IgD-negative memory B cell (primary cell): Measurements from ENCODE around the gene ZBTB4. TPM values are rescaled to one million over a fixed set of nuclear protein-coding genes. Genes with fewer than 3 reads are reported as not detected.

Experiments used
- H3K27ac Mint-ChIP-seq, 3 donors: one replicate each; pipeline ENCODE4 v1.8.0; 2020 to 2022; ENCODE audit warnings: mild to moderate bottlenecking in 3 of 3, mixed read lengths in 3 of 3, moderate library complexity in 1 of 3
- H3K27me3 Mint-ChIP-seq: one replicate; pipeline ENCODE4 v1.8.0; 2021; ENCODE audit warnings: mixed read lengths
- H3K36me3 Mint-ChIP-seq: one replicate; pipeline ENCODE4 v1.8.0; 2020; ENCODE audit warnings: mild to moderate bottlenecking, mixed read lengths
- H3K4me1 Mint-ChIP-seq, 3 donors: one replicate each; pipeline ENCODE4 v1.8.0; 2020 to 2022; ENCODE audit warnings: mixed read lengths in 3 of 3, mild to moderate bottlenecking in 1 of 3
- H3K4me3 Mint-ChIP-seq, 4 donors: one replicate each; pipeline ENCODE4 v1.8.0; 2020 to 2022; ENCODE audit warnings: mild to moderate bottlenecking in 4 of 4, mixed read lengths in 4 of 4, moderate library complexity in 3 of 4
- H3K9me3 Mint-ChIP-seq, 3 donors: one replicate each; pipeline ENCODE4 v1.8.0; 2020 to 2021; ENCODE audit warnings: mixed read lengths in 3 of 3, mild to moderate bottlenecking in 1 of 3
- polyA plus RNA-seq: library from polyadenylated mRNA; unstranded; fragments of 300-500 nt; fragmentation: Illumina TruSeq; gene quantifications from one replicate; pipeline ENCODE4 v1.2.3, GENCODE V29; 2021

Gene ZBTB4, protein sequence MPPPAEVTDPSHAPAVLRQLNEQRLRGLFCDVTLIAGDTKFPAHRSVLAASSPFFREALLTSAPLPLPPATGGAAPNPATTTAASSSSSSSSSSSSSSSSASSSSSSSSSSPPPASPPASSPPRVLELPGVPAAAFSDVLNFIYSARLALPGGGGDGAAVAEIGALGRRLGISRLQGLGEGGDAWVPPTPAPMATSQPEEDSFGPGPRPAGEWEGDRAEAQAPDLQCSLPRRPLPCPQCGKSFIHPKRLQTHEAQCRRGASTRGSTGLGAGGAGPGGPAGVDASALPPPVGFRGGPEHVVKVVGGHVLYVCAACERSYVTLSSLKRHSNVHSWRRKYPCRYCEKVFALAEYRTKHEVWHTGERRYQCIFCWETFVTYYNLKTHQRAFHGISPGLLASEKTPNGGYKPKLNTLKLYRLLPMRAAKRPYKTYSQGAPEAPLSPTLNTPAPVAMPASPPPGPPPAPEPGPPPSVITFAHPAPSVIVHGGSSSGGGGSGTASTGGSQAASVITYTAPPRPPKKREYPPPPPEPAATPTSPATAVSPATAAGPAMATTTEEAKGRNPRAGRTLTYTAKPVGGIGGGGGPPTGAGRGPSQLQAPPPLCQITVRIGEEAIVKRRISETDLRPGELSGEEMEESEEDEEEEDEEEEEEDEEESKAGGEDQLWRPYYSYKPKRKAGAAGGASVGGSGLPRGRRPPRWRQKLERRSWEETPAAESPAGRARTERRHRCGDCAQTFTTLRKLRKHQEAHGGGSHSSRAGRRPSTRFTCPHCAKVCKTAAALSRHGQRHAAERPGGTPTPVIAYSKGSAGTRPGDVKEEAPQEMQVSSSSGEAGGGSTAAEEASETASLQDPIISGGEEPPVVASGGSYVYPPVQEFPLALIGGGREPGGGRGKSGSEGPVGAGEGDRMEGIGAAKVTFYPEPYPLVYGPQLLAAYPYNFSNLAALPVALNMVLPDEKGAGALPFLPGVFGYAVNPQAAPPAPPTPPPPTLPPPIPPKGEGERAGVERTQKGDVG
- polyA plus RNA-seq: 15.9 TPM

DNA sequence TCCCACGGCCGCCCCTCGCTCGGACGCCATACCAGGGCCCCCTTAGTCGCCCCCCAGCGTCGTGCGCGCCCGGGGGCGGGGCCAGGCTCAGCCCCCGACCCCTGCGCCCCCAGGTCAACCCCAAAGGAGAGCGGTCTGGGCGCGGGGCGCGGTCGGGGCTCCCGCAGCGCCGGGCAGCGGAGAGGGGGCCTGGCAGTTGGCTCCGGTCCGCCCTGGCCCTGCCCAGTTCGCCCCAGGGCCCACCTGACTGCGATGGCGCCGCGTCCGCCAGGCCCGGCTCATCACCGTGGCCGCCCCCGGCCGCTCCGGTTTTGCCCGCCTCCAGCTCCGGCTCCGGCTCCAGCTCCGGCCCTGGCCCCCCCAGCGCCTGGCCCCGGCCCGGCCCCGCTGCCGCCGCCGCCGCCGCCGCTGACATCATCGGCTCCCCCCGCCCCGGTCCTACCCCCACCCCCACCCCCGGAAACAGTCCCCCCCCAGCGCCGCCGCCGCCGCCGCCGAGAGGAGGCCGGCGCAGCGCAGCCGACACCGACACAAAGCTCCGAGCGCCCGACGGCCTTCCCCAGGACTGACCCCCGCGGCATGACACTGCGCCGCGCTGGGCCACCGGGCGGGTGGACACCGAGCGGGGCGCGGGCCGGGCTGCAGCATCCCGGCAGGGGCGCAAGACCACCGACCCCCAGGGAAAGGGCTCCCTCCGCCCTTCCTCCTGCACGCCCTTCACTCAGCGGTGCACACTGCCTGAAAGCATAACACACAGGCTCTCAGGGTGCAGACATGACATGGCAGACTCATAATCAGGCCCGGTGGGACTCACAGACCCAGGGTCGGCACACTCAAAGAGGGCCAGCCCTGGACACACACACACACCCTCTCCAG lies at the start of gene ZBTB4:
Gene ZBTB4, minus strand, starts transcription at position 419 of the 876 bp plus-strand sequence. CDS start 12,830 bp downstream, outside the sequence.
- peak within 1 kb of the TSS; percentile 89 to 98 (median 96) for H3K4me3 Mint-ChIP-seq
- no peaks in the 10 kb centered on the region for H3K36me3 Mint-ChIP-seq
- no peaks in the 10 kb centered on the region for H3K27me3 Mint-ChIP-seq
- H3K9me3 Mint-ChIP-seq: no peaks in the 10 kb centered on the region
- peak within 1 kb of the TSS; percentile 96 to 99 (median 98) for H3K27ac Mint-ChIP-seq
- peaks cover 33 to 40% (median 35%) of the 10 kb centered on the region in 3 donors for H3K4me1 Mint-ChIP-seq

DNA sequence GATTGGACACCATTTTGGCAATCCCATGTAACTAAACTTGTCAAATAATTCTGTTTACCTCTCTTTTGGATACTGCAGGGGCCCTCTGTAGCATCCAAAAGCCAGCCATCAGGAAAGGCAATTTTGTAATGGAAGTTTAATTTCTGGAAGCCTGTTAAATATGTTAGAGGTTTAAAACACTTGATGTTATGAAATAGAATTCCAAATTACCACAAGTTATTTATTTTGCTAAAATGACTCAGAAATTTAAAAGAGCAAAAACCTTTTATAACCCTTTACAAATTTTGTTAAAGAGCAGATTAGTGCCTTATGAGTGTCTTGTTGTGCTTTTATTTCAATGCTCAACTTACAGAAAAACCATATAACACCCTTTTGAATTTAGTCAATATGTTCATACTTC lies 49.4 kb upstream of the ZBTB4 start:
- H3K27ac Mint-ChIP-seq: no peak overlapping the region
- no peak overlapping the region for H3K4me3 Mint-ChIP-seq
- peaks cover 0 to 15% (median 4%) of the 10 kb centered on the region in 3 donors for H3K9me3 Mint-ChIP-seq
- no peaks in the 10 kb centered on the region for H3K36me3 Mint-ChIP-seq
- H3K27me3 Mint-ChIP-seq: no peaks in the 10 kb centered on the region
- peaks cover 0 to 1% (median 0%) of the 10 kb centered on the region in 3 donors for H3K4me1 Mint-ChIP-seq

DNA sequence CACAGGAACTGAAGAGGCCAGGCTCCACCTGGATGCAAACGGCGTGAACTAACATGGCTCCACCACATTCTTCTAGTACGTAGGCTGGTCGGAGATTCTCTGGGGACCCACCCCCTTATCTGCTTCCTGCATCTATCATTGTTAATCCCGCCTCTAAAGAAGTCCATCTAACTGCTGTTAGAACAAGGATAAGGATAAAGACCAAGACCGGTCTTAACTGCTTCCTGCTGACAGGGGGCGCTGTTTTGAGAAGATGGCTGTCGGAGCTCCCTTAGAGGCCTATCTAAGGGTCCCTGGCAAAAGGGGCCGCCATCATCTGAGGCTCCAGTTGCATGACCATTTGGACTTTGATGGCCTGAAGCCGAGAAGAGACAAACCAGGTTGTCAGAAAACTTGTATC lies 43.6 kb upstream of the ZBTB4 start:
- no peaks in the 10 kb centered on the region for H3K27me3 Mint-ChIP-seq
- H3K36me3 Mint-ChIP-seq: peaks cover 2% of the 10 kb centered on the region
- peak overlapping the region in 2 of 4 donors; percentile 50 to 57 for H3K4me3 Mint-ChIP-seq
- H3K4me1 Mint-ChIP-seq: no peaks in the 10 kb centered on the region
- peak overlapping the region in 1 of 3 donors; percentile 53 for H3K27ac Mint-ChIP-seq
- peaks cover 0 to 5% (median 0%) of the 10 kb centered on the region in 3 donors for H3K9me3 Mint-ChIP-seq

DNA sequence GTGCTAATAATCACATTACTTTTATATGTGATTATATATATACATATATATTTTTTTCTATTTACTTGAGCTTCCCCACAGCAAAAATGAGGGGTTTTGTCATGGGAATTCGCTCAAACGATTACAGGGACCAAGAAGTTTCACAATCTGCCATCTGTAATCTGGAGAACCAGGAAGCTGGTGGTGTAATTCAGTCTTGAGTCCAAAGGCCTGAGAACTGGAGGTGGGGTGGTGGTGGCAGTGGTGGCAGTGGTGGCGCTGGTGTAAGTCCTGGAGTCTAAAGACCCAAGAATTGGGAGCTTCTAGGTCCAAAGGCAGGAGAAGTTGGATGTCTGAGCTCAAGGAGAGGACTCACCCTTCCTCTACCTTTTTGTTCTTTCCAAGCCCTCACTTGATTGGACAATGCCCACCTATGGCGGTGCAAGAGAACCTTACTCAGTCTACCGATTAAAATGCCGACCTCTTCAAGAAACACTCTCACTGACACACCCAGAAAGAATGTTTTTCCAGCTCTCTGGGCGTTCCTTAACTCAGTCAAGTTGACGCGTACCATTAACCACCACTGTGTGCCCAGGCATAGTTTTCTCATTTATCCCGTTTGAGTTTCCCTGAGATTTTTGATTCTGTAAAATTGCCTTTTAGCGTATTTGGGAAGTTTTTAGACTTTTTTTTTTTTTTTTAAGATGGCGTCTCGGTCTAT lies 36.6 kb upstream of the ZBTB4 start:
- Mint-ChIP-seq H3K4me1 (no peaks in the 10 kb centered on the region), H3K27me3 (no peaks in the 10 kb centered on the region), H3K27ac (no peak overlapping the region)

DNA sequence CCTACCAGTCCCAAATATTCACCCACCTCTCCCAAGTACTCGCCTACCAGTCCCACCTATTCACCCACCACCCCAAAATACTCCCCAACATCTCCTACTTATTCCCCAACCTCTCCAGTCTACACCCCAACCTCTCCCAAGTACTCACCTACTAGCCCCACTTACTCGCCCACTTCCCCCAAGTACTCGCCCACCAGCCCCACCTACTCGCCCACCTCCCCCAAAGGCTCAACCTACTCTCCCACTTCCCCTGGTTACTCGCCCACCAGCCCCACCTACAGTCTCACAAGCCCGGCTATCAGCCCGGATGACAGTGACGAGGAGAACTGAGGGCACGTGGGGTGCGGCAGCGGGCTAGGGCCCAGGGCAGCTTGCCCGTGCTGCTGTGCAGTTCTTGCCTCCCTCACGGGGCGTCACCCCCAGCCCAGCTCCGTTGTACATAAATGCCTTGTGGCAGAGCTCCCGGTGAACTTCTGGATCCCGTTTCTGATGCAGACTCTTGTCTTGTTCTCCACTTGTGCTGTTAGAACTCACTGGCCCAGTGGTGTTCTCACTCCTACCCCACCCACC lies 34.5 kb upstream of the ZBTB4 start:
- Mint-ChIP-seq H3K27ac (no peak overlapping the region), H3K4me1 (no peaks in the 10 kb centered on the region), H3K36me3 (peaks cover 3% of the 10 kb centered on the region), H3K4me3 (no peak overlapping the region), H3K9me3 (no peaks in the 10 kb centered on the region), H3K27me3 (no peaks in the 10 kb centered on the region)

More for the DNA sequence above, 36.6 kb upstream of the ZBTB4 start:
- Mint-ChIP-seq H3K9me3 (no peaks in the 10 kb centered on the region), H3K4me3 (no peak overlapping the region), H3K36me3 (peaks cover 2% of the 10 kb centered on the region)

DNA sequence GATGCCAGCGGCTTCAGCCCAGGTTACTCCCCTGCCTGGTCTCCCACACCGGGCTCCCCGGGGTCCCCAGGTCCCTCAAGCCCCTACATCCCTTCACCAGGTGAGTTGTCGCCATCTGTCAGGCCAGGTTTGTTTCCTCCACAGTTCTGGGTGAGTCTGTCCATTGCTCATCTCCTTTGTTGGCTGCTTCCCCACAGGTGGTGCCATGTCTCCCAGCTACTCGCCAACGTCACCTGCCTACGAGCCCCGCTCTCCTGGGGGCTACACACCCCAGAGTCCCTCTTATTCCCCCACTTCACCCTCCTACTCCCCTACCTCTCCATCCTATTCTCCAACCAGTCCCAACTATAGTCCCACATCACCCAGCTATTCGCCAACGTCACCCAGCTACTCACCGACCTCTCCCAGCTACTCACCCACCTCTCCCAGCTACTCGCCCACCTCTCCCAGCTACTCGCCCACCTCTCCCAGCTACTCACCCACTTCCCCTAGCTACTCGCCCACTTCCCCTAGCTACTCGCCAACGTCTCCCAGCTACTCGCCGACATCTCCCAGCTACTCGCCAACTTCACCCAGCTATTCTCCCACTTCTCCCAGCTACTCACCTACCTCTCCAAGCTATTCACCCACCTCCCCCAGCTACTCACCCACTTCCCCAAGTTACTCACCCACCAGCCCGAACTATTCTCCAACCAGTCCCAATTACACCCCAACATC lies 33.6 kb upstream of the ZBTB4 start:
- no peaks in the 10 kb centered on the region for H3K4me1 Mint-ChIP-seq
- peak overlapping the region in 1 of 4 donors; percentile 33 for H3K4me3 Mint-ChIP-seq
- no peak overlapping the region for H3K27ac Mint-ChIP-seq
- no peaks in the 10 kb centered on the region for H3K27me3 Mint-ChIP-seq
- H3K36me3 Mint-ChIP-seq: peaks cover 3% of the 10 kb centered on the region
- no peaks in the 10 kb centered on the region for H3K9me3 Mint-ChIP-seq

DNA sequence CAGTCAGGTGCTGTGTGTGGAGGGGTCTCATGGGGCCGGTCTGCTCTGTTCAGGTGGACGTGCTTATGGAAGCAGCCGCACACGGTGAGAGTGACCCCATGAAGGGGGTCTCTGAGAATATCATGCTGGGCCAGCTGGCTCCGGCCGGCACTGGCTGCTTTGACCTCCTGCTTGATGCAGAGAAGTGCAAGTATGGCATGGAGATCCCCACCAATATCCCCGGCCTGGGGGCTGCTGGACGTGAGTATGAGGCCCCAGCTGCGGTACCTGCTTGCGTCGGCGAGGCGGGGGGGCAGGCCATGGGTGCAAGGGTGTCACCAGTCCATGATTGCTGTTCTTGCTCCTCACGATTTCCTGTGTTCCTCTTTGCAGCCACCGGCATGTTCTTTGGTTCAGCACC lies 32.7 kb upstream of the ZBTB4 start:
- peaks cover 3% of the 10 kb centered on the region for H3K36me3 Mint-ChIP-seq
- H3K27ac Mint-ChIP-seq: no peak overlapping the region
- no peak overlapping the region for H3K4me3 Mint-ChIP-seq
- no peaks in the 10 kb centered on the region for H3K27me3 Mint-ChIP-seq
- H3K9me3 Mint-ChIP-seq: no peaks in the 10 kb centered on the region
- no peaks in the 10 kb centered on the region for H3K4me1 Mint-ChIP-seq

DNA sequence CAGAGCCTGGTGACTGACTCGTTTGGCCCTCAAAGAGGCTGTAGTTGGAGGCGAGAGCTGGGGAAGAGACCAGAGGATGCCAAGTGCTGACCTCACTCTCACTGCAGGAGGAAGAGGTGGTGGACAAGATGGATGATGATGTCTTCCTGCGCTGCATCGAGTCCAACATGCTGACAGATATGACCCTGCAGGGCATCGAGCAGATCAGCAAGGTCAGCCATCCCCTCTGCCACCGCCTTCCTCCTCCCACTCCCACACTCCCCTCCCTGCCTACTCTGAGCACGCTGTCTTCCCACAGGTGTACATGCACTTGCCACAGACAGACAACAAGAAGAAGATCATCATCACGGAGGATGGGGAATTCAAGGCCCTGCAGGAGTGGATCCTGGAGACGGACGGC lies 31.7 kb upstream of the ZBTB4 start:
- no peaks in the 10 kb centered on the region for H3K4me1 Mint-ChIP-seq
- H3K9me3 Mint-ChIP-seq: no peaks in the 10 kb centered on the region
- peak overlapping the region in 1 of 3 donors; percentile 42 for H3K27ac Mint-ChIP-seq
- H3K27me3 Mint-ChIP-seq: no peaks in the 10 kb centered on the region
- peak overlapping the region in 1 of 4 donors; percentile 54 for H3K4me3 Mint-ChIP-seq
- H3K36me3 Mint-ChIP-seq: peaks cover 5% of the 10 kb centered on the region

DNA sequence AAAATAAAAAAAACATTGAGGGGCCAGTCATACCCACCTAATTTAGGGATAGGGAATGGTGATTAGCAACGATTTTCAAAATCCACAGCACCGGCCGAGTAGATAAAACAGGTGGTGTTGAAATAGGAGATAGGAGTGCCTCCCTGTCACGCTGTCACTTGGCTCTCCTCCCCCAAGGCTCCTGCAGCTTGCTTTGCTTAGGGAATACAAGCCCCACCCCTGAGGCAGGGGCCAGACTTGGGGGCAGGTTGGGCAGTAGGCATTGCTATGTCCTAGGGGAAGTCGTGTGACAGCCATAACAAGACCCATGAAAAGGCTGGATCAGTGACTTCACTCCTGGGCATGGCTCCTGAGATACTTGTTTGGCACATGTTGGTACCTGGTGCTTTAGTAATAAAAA lies 30.5 kb upstream of the ZBTB4 start:
- H3K27ac Mint-ChIP-seq: no peak overlapping the region
- no peaks in the 10 kb centered on the region for H3K9me3 Mint-ChIP-seq
- H3K27me3 Mint-ChIP-seq: no peaks in the 10 kb centered on the region
- H3K4me3 Mint-ChIP-seq: no peak overlapping the region
- H3K4me1 Mint-ChIP-seq: no peaks in the 10 kb centered on the region
- H3K36me3 Mint-ChIP-seq: peaks cover 5% of the 10 kb centered on the region

DNA sequence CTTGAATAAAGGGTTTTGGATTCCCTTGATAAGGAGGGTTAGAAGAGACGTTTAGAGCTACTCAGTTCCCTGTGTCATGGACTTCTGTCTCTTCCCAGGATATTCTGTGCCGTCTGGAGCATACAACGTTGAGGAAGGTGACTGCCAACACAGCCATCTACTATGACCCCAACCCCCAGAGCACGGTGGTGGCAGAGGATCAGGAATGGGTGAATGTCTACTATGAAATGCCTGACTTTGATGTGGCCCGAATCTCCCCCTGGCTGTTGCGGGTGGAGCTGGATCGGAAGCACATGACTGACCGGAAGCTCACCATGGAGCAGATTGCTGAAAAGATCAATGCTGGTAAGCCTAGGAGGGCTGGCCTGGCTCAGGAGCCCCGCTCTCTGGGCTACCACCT lies 29.4 kb upstream of the ZBTB4 start:
- H3K27ac Mint-ChIP-seq: no peak overlapping the region
- H3K4me1 Mint-ChIP-seq: no peaks in the 10 kb centered on the region
- peaks cover 7% of the 10 kb centered on the region for H3K36me3 Mint-ChIP-seq
- no peaks in the 10 kb centered on the region for H3K9me3 Mint-ChIP-seq
- H3K27me3 Mint-ChIP-seq: no peaks in the 10 kb centered on the region
- no peak overlapping the region for H3K4me3 Mint-ChIP-seq

DNA sequence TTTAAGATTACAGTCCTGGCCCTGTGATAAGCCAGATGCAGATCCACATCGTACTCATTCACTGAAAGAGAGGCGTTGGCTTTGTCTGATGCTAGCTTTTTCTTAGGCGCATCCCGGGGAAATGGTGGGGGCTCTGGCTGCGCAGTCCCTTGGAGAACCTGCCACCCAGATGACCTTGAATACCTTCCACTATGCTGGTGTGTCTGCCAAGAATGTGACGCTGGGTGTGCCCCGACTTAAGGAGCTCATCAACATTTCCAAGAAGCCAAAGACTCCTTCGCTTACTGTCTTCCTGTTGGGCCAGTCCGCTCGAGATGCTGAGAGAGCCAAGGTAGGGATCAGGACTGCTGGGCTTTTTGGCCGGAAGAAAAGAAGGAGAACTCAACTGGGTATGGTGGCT lies 28.7 kb upstream of the ZBTB4 start:
- Mint-ChIP-seq H3K36me3 (peaks cover 9% of the 10 kb centered on the region), H3K27me3 (no peaks in the 10 kb centered on the region), H3K4me3 (no peak overlapping the region), H3K27ac (peak overlapping the region in 1 of 3 donors; percentile 50), H3K9me3 (no peaks in the 10 kb centered on the region), H3K4me1 (no peaks in the 10 kb centered on the region)

DNA sequence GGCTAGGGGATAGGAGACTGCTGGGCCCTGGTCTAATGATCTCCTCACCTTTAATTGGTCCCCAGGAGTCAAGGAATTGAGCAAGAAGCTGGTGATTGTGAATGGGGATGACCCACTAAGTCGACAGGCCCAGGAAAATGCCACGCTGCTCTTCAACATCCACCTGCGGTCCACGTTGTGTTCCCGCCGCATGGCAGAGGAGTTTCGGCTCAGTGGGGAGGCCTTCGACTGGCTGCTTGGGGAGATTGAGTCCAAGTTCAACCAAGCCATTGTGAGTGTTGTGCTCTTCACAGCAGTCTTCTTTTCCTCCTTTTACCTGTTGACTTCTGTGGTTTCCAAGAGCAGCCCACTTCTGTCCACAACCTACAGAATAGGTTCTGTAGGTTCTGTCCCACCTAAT lies 24.1 kb upstream of the ZBTB4 start:
- Mint-ChIP-seq H3K27me3 (no peaks in the 10 kb centered on the region), H3K4me1 (no peaks in the 10 kb centered on the region), H3K9me3 (no peaks in the 10 kb centered on the region), H3K27ac (no peak overlapping the region), H3K36me3 (peaks cover 10% of the 10 kb centered on the region), H3K4me3 (no peak overlapping the region)

DNA sequence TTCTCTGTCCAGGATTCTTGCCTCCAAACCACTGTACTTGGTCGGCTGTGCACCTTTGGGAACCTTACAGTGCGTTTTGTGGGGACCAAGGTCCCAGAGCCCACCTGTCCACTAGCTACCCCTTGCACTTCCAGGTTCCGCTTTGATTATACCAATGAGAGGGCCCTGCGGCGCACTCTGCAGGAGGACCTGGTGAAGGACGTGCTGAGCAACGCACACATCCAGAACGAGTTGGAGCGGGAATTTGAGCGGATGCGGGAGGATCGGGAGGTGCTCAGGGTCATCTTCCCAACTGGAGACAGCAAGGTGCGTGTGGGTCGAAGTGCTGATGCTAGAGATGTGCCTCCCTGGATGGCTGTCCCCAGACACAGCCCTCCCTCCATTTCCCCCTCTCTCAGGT lies 23.6 kb upstream of the ZBTB4 start:
- Mint-ChIP-seq H3K36me3 (peaks cover 10% of the 10 kb centered on the region), H3K4me3 (no peak overlapping the region), H3K4me1 (no peaks in the 10 kb centered on the region), H3K9me3 (no peaks in the 10 kb centered on the region), H3K27ac (no peak overlapping the region), H3K27me3 (no peaks in the 10 kb centered on the region)
